Hematopoietic multipotent progenitor cell treated with erythropoietin and hydrocortisone succinate and interleukin-3 and kit ligand, for 6 days (in vitro differentiated cells): Measurements from ENCODE around the gene RBPJ.
"Not testable (repeated sequence)": the region's sequence is repeated elsewhere in the genome, so short reads cannot be mapped to it uniquely, and the experiment has no call there.

ENCODE experiments used
- DNase-seq: peaks from one replicate; pipeline ENCODE4 v3.0.0-alpha.2; 2015

RBPJ gene

DNA sequence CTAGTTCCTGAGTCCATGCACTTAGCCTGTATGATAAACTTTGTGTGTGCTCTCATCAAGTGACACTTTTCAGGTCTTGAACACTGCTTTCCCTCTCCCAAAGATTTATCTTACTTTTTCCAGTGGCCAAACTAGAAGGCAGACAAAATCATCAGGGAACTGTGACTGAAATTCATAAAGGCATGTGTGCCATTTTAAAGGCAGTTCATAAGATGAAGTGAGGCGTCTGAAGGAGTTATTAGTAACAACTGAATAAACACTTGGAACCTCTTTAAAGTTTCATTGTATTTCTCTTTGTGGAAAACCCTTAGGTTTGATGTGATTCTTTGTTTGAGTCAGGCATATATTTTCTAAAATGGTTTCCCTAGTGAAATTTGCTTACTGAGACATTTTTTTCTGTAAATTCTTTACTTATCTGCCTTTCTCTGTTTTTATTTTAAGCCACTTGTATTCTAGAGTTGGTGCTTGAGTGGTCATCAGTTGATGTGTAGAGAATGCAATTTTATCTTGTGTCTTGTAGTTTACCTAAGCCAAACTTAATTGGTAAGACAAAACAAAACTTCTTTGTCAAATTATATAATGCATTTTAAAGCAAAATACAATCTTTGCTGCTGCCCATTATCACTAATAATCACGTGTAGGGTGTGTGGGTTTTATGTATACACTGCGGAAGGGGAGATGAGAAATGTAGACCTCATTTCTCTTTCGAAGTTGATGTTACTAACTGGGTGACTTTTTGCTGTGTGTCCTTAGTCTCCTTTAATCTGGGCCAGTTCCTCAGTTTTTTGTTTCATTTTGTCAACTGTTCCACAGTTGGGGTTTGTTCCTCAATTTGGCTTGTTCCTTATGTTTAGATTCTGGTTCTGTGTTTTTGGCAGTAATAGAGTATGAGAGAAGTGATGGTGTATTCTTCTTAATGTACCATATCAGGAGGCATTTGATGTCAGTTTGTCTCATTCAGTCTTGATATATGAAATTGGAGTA lies 56.8 kb downstream of the RBPJ start:
- DNase-seq: no peak

DNA sequence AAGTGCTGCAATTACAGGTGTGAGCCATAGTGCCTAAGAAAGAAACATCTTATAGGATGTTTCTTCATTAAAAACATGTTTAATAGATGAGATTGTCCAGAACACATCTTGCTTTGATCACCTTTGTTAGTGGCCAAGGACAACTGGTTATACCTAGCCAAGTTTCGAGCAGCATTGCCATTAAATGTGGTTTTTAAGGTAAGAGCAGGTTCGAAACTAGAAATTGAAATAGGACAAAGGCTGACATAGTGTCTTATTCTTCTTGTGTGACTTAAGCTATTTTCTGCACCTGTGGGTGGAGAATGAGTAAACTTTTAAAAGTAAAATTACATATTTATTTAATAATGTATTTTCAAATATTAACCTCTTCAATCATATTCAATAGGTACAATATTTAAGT lies 59.0 kb downstream of the RBPJ start:
- DNase-seq: no peak

DNA sequence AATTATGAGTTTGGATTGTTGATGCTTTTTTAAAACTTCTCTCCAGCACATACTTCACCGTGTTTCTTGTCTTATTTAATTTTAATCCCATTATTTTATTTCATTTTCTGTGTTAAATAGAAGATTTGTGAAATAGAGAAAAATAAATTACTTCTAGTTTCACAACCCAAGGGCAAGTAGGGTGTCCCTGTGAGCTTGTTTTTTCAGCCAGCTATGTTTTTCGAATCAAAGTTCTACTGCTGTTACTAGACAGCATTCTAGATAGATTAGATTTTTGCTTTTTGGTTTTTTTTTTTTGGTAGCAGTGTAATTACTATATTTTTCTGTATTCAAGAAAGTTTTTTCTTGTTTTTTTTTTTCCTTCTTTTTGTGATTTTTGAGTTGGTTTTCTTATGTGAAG lies 59.9 kb downstream of the RBPJ start:
- no peak for DNase-seq

DNA sequence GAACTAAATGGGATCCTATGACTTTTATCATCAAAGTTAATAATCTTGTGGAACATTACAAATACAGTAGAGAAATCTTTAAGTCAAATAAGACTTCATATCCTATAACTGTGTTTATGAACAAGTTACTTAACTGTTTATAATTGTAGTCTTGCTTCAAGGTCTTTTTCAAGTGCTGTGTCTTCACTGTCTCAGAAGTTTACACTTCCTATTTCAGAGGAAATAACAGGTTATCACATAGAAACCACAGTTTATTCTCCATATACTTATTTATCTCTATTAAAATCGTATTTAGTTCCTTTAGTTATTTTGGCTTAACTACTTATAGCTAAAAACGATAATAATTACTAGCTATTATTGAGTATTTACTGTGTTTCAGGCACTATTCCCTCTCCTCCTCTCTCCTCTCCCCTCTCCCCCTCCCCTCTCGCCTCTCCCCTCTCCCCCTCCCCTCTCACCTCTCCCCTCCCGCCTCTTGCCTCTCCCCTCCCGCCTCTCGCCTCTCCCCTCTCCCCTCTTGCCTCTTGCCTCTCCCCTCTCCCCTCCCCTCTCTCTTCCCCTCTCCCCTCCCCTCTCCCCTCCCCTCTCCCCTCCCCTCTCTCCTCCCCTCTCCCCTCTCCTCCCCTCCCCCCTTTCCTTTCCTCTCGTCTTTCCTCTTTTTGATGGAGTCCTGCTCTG lies 63.7 kb downstream of the RBPJ start:
- DNase-seq: no peak

DNA sequence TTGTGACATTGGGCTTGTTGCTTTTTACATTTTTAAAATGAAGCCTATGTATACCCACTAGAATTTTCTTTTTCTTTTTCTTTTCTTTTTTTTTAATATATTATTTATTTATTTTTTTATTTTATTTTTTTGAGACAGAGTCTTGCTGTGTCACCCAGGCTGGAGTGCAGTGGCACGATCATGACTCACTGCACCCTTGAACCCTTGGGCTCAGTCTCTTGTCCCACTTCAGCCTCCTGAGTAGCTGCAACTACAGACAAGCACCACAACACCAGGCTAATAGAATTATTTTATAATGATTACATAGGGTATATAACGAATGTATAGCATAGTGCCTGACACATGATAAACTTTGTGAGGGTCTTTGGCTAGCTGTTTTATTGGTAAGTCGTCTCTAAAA lies 64.9 kb downstream of the RBPJ start:
- DNase-seq: no peak

DNA sequence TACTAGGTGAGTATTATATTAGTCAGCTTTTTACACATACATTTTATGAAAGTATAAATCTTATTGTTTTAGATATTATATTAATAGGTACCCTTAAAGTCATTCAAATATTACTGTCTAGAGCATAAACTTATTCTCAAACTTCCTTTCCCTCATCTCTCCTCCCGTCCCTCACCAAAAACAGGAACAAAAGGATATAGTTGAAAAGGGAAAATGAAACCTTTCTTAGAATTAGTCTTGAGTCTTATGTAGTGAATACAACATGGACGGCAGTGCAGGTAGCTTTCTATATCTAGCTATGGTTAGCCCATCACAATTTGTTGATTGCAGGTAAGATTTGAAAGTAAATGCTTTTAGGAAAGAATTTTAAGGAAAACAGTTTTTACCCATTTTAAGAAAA lies 65.6 kb downstream of the RBPJ start:
- DNase-seq: no peak

DNA sequence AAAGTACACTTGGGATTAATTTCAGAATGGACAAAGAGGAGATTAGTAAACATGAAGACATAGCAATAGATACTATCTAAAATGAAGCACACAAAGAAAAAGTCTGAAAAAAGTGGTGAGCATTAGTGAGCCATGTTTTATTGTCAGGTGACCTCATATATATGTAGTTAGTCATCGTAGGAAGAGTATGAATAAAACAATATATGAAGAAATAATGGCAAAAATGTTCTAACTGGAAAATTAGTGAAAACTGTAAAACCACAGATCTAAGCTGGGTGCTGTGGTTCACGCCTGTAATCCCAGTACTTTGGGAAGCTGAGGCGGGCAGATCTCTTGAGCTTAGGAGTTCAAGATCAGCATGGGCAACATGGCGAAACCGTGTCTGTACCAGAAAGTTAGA lies 67.9 kb downstream of the RBPJ start:
- DNase-seq: no peak

DNA sequence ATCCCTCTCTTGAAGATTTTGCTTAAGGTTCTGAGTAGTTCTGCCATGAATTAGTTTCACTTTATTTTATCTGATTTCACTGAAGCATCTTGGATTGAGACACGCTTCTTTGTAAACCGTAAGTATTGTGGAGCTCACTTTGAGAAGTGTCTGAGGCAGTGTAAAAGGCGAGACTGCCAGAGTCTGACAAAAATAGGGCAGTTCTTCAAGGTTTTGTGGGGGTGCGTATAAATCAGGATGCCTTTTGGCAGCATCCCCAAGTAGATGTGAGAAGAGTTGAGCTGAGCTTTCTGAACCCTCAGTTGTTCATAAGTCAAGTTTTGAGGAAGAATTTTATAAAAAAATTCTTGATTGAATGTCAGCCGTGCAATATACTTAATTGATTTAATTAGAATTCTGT lies 76.3 kb downstream of the RBPJ start:
- no peak for DNase-seq

DNA sequence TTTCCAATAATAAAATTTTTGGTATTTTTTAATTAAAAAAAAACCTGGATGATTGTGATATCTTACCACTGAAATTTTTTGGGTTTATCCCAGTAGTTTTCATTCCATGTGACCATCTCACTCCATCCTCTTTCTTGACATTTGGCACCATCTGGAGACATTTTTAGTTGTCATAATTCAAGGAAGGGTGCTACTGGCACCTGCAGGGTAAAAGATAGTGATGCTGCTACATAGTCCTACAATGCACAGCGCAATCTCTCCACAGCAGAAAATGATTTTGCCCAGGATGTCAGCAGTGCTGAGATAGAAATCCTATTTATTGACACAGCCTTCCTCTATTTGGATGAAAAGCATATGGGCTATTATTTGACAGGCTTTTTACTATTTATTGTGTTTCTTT lies 79.3 kb downstream of the RBPJ start:
- DNase-seq: peak; percentile 16

DNA sequence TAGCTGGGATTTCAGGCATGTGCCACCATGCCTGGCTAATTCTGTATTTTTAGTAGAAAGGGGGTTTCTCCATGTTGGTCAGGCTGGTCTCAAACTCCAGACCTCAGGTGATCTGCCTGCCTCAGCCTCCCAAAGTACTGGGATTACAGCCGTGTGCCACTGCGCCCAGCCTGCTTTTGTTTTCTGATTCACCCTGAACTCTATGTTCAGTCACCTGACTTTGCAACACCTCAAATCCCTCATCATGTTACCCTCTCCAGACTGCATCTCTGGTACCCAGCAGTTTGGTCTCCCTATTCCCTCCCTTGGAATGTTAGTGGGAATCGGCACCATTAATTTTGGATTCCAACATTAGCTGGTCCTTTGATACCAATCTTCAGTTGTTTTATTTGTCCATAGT lies 81.2 kb downstream of the RBPJ start:
- not testable (repeated sequence) for DNase-seq

DNA sequence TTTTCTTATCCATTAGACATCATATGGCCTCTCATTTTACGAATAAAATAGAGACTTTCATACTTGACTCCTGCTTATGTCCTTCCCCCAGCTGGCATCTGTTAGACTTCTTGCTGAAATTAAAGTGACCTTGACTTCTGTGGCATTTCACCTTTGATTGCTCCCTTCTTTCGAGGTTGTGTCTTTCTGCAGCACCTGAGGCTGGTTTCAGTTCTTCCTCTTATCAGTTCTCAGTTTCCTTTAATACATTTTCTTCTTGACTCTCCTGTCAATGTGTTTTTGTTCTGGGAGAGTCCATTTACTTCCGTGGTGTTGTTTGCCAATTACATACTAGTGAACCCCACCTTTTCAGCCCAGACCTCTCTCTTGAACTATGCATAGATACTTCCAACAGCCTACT lies 81.6 kb downstream of the RBPJ start:
- no peak for DNase-seq

DNA sequence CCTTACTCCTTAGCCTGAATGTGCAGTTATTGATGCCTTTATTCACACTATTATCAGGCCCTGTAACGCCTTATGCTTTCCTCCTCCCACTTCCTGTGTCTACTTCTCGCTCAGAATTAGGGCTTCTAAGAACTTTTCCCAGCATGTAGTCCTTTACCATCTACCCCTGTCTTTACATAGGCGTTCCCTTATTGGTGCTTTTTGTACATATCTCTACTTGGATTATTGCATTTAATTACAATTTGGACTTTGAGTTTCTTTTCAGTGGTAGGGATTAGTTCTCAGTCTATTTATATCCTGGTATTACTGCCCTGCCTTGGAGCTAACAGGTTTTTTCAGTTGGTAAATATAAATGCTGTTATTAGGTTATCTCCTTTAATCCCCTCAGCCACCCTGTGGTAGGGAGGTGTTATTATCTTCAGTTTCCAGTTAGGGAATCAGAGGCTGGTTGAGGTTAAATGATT lies 84.0 kb downstream of the RBPJ start:
- DNase-seq: peak; percentile 63

DNA sequence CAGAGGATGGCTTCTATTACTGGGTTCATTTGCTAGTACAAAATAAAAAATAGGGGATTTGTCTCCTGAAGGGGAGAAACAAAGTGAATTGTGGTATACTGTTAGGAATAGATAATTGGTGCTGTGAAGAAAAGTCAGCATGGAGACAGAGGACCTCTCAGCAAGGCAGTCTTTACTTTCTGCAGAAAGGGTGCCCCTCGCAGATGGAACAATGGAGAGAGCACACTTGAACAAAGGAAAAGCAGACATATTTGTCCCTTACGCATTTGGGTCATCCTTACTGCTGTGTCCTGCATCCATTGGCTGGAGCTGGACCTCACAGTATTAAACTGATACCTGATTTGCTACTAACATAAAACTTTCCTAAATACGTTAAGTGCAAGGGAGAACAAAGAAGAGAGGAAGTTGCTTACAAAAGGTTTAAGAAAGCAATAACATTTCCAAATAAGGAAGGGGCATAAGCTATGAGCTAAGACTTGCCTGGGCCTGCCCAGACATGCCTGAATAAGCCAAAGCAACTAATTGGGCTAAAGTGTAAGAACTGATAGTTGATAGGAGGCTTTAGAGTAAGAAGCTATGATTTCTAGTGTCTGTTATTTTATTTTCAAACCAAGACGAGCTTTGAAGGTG lies 85.6 kb downstream of the RBPJ start:
- DNase-seq: no peak

DNA sequence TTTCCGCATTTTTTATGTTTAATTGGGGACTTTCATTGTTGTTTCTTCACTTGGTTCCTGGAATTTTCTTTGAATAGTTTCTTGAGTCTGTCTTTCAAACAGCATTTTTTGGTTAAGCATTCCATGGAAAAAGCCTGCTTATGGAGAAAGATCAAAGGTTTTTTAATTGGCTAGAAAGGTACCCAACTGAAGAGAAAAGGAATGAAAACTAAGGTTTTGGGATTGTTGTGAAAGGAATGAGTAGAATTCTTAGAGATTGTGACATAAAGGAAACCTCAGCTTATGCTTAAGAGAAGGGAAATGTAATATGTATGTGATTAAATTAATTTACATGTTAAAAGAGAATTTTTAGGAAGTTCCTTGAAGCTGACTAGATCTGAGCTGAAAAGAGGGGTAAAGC lies 86.7 kb downstream of the RBPJ start:
- DNase-seq: no peak

DNA sequence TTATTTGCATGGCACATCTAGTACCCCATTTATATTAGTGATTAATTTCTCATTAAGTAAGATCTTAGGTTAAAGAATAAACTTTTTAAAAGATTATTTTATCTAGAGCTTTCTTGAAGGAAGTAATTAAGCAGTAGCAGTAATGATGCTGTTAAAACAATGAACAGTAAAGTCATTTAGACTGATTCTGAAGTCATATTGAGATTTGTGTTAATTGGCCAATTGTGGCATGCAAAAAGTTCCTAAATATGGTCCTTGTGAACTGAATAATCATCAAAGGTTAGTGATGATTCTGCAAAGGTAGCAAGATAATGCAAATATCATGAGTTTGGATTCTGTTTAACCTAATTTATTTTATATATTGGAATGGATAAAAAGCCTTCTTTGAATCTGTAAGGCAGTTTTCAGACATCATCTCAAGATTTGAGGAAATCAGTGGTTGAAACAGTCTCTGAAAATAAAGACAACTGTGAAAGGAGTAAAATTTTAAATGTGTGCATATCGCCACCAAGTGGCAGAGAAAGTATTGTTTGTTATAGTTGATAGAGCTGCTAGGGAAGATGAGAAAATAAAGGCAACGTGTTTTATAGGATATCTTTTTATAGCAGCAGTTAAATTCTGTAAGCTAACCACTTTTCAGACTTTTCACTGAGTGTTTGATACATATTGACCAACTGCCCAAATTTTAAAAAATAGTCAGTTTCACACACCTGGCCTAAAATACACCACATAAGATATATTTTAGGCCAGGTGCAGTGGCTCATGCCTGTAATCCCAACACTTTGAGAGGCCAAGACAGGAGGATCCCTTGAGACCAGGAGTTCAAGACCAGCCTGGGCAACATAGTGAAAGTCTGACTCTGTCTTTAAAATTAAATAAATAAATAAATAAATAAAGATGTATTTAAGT lies 89.8 kb downstream of the RBPJ start:
- DNase-seq: peak; percentile 80

DNA sequence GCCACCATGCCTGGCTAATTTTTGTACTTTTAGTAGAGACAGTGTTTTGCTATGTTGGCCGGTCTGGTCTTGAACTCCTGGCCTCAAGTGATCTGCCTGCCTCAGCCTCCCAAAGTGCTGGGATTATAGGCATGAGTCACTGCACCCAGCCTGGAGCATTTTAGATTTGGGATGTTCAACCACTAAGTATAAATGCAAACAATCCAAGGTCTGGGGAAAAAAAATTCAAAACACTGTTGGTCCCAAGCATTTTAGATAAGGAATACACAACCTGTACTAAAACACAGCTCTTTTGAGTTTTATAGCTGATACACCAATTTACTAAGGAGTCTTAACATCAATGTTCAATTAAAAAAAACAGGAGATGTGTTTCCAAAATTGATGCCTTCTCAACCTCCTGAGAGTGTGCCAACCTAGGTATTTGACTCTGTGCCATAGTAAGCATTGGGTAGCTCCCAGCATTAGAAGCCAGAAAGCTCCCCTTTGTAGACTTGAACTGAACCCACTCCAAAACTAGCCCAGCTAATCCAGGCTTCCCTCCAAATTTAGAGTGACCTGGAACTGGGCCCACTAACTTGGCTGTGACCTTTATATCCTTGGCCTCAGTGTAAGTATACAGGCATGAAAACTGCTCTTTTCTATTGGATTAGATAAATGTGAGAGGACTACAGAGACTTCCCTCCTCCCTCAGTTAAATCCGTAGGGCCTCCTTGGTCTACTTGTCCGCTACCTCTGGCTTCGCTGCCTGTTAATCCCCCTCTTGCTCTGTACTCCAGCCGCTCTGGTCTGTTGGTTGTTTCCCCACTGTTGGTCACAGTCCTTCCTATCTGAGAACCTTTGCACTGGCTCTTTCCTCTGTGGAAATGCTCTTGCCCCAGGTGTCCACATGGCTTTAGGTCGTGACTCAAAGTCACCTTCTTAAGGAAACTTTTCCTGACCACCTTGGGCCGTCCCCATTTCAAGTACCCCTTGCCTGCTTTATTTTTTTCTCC lies 91.9 kb downstream of the RBPJ start:
- no peak for DNase-seq

DNA sequence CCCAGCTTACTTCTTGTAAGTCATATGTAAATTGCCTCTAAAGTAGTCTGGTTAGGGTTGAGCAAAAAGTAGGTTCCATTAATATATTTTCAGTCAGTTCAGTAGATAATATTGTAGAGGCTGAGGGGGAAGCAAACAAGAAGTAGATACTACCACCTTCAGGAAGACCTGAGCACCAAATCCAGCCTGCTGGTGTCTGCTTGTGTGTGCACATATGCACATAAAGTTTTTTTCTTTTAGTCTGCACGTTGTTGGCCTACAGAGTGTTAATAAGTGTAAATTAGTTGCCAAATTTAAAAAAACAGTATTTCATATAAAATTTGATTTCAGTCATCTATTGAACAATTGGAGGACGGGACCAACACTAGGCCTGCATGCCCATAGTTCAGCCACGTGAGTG lies 92.8 kb downstream of the RBPJ start:
- no peak for DNase-seq

DNA sequence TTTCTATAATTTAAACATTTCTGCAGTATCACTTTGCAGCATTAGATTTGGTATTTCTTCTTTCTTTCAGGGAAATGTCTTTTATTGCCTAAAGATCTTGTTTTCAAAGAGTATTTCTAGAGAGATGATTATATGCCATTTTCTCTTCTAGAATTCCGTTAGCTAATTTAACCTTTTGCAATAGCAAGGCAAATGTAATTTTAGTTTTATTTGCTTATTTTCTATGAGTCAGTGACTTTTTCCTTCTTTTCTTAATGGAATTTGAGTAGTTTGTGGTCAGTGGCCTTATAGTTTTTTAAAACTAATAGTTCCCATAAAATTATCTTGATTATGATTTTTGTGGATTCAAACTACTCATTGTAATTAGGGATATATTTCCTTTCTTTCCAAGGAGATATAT lies 97.3 kb downstream of the RBPJ start:
- DNase-seq: no peak

DNA sequence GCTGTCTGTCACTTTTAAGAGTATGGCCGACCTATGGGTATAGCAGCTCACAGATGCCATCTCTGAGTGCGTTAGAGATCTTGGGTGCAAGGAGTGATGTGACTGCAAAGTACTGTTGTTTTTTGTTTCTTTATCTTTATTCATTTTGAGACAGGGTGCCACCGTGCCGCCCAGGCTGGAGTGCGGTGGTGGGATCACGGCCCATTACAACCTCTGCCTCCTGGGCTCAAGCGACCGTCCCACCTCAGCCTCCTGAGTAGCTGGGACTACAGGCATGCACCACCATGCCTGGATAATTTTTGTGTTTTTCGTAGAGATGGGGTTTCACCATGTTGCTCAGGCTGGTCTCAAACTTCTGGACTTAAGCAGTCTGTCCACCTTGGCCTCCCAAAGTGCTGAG lies 98.0 kb downstream of the RBPJ start:
- no peak for DNase-seq

DNA sequence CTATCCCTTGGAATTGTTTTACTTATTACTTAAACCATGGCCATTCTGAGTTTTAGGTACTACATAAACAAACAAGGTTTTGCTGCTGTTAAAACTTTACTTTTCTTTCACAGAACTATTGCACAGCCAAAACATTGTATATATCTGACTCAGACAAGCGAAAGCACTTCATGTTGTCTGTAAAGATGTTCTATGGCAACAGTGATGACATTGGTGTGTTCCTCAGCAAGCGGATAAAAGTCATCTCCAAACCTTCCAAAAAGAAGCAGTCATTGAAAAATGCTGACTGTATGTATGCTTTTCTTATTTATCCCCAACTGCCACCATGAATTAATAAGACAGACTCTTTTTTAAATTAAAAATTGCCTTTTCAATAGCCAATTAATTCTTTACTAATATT lies 99.6 kb downstream of the RBPJ start:
- DNase-seq: no peak

DNA sequence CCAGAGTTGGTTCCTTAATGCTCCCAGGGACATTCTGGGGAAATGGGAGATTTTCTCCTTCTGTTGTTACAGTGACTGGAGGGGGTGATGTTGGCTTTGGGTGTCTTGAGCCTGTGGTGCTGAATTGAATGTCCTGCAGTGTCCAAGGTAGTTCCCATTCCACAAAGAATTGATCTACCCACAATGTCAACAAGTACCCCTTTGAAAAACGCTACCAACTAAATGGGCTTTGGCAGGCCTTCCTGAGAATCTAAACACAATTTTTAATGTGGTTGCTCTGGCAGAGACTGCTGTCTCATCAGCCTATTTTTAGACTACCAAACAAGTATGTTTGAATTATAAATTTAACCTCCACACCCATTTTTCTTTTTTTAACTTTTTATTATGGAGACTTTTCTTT lies 100.1 kb downstream of the RBPJ start:
- no peak for DNase-seq
